HG03135 (cell line): ENCODE data around the gene GABRB2.

Experiments used
- ATAC-seq: cut with Tn5 transposase; IDR thresholded peaks from one replicate; pipeline ENCODE4 v1.9.1; 2021; ENCODE audit warnings: mild to moderate bottlenecking, moderate library complexity; ENCODE audit not compliant: unreplicated experiment

The GABRB2 gene

DNA sequence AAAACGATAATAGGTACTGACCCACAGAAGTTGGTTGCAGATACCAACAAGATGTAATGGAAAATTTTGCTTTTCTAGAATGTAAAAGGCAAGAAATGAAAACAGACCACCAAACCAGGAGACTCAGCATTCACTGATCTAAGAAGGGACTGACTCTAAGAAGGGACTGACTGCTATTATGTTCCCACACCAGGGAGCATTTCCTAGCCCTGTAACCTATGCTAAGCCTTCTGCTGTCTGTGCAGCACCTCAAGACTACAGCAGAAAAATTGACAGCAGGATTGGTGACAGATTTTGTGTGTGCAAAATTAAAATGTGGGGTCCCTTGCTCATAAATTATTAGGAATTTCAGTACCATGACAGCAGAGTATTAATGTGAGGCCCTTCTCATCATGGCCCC lies 154.8 kb downstream of the GABRB2 start:
- ATAC-seq: no peak

DNA sequence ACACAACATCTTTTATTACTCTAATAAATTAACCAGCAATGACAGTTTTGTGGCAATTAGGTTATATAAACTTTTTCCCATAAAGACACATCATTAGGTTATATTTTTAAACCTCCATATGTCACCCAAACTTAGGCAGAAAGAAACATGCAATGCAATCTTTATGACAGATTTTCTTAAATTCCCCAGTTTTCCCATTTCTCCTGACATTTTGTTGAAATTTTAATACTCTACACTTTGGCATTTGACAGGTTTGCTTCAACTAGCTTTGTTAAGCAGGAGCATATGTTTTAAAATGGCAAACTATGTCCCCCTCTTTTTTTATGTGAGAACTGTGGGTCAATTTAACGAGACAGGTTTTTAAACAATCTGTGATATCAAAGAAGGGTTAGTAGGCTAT lies 155.5 kb downstream of the GABRB2 start:
- ATAC-seq: no peak

DNA sequence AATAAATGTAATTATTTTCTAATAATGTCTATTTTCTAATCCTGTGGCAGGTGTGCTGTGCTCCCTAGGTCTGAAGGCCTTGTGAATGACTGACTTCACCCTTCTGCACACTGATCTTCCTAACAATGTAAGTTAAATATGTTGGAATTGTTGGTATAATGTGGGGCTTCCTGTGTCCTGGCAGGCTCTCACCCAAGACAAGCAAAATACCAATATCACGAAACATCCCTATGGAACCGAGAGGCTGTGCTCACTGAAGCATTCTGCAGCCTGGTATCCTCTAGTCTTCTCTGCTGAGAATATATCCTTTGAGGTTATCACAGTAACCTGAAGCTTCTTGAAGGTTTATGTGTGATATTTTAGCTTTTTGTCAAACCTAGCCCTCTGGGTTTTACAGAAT lies 159.4 kb downstream of the GABRB2 start:
- no peak for ATAC-seq

DNA sequence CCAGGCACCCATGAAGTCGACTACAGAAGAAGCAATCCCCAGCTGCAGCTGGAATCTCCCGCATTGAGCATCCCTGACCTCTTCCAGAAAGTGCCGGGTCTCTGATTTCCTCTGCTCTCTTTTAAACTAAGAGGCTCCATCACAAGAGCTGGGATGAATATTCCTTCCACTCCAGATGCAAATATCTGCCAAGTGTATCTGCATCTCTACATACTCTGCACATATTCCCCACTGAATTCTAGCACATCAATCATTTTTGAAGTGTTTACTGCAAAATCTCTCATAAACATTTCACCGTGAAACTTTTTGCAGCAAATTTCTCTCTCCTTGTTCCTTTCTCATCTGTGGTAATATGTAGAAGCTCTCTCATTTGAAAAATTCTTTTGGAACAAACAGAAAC lies 161.5 kb downstream of the GABRB2 start:
- no peak for ATAC-seq

DNA sequence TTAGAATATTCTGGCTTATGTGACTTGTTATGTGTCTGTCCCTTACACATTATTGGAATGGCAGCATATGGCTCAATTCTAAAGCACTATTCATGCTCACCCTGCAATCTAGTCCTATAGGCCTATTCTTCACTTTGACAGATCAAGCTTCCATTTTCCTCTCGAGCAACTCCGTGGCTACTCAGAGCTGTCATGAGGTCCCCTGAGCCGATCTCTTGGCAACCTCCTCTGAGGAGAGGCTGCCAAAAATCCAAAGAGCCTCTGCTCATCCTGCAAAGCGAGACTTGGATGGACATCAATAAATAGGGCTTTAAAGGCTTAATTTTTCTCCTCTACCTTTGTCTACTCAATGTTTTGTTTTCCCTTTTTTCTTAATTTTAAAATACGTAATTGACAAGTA lies 163.8 kb downstream of the GABRB2 start:
- no peak for ATAC-seq

DNA sequence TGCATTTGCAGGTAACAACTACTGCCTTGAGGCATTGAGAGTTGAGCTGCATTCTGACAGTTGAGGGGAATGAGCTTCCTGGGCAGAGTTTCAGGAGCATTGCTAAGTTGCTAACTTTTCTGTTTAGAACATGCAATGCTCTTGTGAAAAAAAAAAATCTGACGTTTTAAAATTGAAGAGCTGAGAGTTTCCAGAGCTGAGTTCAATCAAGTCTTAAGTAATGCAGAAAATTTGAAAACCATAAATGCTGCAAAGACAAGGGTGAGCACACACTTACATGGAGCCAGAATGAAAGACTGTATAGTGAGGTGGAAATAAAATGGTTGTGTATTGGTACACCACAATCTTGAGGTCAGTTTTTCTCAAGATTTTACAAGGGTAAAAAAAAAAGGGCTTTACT lies 166.0 kb downstream of the GABRB2 start:
- ATAC-seq: no peak

DNA sequence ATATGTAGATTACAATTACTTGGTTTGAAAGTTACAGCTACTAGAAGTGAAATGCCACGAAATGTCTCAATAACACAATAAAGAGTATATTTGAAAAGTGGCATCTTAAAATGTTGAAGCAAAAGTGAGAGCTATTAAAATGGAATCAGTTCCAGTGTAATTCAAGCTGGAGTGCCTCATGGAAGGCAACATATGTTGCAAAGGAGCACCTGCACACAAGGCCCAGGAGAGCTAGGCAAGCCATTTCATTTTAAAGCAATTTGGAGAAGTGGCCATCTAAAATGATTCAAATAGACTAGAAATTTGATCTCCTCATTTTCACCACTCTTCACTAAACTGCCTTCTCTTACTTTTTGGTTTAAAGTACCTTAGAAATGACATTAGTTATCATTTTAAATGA lies 167.8 kb downstream of the GABRB2 start:
- ATAC-seq: no peak

DNA sequence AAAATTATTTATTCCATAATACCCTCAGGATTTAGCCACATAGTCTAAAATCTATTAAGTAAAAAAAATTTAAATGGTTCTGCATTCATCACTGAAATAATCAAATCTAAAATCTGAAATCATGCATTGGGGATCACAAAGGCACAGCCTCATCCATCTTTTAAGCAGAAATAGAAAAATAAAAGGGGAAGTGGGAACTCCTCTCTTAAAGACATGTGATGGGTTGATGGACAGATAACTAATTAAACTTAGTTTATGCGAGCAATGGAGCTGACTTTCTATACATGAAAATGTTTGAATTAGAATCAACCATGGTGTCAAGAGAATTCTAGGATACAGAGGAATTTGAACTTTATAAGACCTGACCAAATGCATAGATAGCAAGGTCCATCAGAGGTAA lies 170.5 kb downstream of the GABRB2 start:
- no peak for ATAC-seq

DNA sequence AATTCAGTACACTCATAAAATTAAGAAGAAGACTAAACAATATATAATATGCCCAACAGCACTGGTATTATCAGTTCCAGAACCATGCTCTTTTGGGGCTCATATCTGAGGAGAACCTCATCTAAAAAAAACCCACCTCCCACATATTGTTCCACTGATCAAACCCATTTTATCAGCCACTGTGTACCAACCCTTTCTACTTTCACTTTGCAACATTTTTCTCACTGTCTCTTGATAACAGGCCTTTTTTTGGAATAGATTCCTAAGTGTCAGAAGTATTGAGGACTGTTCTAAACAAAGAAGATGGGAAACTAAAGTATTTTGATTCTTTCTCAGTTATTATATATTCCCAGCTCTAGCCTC lies 173.2 kb downstream of the GABRB2 start:
- no peak for ATAC-seq

DNA sequence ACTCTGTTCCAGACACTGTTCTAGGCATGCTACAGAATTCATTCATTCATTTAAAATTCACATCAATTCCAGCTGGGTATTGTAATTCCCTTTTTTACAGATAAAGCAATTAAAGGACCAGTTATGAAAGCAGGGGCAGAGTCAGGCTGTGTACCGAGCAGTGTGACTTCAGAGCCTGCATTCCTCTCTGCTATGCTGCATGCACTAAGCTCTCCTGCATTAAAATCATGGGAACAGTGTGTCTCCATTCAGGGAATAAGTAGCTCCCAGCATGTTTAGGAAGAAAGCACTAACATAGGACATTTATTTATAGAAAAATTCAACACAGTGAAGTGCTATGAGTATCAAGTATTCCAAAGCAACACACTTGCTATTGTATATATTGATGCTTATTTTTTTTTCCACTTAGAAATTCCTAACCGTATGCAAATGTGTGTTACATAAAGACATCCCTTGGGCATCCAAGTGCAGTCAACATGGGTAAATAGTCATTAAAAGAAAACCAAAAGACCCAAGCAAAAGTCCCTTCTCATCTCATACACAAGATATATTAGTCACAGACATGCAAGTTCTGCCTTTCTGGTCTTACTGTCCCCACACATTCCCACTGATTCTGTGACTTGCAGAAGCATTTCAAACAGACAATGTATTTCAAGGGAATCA lies 173.7 kb downstream of the GABRB2 start:
- no peak for ATAC-seq

DNA sequence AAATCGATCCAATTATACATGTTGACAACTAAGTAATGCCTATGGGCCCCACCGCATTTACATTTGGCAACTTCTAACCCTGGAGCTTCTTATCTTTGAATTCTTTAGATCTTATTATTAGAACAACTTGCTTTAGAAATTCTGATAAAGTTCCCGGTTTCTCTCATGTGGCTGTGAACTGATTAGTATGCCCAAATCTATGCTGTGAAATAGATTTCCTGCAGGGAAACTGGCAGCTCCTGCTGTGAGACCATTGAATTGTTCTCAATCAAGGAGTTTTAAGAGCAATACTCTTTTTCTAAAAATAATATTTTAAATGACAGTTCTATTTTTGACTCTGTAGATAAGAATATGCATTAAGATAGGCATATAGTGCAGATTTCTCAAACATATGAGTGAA lies 177.5 kb downstream of the GABRB2 start:
- ATAC-seq: no peak

DNA sequence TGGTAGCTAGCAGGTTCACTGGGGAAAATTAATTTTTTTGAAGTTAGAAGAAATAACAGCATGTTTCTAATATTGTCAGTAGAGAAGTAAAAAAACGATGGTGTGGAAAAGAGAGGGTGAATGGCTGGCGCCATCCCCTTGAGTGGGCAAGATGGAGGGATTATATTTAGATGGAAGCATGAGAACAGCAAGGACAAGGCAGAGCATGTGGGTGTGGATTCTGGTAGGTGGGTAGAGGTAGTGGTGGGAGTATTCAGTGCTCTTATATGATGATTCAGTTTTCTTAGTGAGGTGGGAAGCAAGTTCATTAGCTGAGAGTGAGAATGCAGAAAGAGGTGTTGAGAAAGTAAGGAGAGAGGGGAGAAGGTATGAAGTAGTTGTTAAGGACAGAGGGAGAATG lies 188.1 kb downstream of the GABRB2 start:
- ATAC-seq: no peak

DNA sequence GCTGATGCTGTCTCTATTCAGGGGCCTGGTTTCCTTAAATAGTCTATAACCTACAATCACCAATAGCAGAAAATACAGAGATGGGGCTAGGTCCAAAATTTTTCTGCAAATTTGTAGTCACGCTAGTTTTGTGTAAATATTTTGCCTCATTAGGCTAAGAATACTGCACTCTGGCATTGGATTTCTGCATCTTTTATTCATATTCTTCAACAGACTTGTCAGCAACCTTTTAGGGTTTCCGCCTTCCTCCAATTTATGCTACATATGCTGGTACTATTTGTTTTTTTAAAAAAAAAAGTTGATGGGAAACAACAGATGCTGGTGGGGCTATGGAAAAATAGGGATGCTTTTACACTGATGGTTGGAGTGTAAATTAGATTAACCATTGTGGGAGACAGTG lies 202.3 kb downstream of the GABRB2 start:
- no peak for ATAC-seq

DNA sequence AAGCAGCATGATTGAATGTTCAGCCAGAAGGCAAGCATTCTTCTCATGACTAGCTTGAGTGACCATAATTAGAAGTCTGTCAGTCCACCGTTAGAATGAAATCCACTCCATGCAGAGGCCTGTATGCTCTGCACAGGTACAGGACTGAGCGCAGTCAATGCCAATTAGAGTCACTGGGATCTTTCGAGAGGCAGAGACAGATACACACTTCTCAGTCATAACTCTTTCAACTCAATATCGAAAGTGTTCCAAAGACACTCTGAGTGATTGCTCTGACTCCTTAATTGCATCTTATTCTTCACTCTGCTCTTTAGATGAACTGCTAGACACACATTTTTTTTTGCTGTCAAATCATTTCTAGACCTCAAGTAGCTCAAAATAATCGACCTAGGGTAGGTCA lies 203.6 kb downstream of the GABRB2 start:
- ATAC-seq: no peak

DNA sequence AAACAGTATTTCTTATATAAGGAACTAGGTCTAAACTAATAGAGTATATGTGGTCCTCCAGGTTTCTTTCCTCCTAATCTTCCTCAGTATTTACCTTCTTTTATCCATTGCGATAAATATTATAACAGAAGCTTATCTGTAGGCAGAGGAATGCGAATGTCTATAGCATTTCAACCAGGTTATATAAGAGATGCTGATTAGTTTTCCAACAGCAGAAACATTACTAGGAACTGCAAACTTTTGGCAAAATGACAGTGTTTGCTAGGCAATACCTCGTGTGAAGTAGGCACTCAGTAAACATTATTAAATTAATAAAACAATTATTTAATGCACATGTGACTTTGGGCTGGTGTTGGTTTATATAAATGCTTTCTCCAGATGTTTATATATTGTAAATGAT lies 206.5 kb downstream of the GABRB2 start:
- no peak for ATAC-seq

DNA sequence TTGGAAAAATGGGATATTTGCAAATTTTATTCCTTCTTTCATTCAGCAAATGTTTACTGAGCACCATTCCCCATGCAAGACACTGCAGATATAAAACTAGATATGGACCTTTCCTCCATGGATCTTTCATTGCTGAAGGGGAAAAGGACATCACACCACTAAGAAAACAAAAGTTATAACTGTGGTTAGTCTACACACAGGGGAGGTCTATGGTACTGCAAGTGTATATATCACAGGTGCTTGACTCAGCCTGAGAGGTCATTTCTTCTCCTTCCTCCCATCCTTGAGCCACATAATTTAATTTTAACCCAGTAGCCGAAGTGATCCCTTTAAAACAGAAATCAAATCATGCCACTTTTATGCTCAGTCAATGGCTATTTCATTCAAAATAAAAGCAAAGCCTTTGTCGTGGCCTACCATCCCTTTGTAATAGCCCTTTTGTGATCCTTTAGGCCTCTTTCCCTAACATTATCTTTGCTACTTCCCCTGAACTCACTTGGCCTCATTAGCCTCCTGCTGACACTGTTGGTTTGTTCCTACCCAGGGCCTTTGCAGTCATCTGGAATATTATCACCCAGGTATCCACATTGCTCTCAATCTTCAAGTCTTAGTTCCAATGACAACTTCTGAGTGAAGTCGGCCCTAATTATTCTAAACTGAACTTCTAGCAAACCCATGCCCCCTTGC lies 213.2 kb downstream of the GABRB2 start:
- ATAC-seq: no peak

DNA sequence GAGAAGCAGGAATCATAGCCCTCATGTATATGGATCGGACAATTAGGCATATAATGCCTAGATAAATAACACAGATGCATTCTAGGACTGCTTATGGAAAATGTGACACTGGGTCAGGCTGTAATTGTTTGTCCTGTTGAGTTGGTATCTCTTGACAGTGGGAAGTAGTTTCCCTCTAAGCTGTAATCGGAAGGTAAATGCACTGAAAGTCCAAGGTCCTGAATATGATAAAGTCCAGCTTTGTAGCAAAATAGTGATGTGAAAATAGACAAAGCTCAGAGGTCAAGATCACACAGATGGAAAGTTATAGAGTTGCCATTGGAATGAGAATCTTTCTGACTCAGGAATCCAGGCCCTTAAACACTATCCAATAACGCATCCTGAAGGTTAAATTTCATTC lies 214.2 kb downstream of the GABRB2 start:
- ATAC-seq: no peak

DNA sequence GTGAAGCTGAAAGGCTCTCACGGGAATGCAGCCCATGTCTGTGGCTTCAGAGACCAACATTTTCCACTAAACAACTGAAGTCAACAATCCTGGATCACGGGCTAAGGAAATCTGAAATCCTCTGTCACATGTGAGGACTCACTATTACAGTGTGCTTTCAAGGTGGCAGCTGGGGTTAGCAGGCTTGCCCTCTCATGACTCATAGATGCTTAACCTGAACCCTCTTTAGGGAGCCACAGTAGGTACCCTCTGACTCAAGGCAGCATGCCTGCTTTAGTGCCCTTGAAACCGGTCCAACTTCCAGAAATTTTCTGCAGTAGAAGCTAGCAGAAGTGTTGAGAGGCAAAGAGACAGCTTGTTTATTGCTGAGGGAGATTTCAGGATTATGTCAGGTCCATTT lies 232.5 kb downstream of the GABRB2 start:
- ATAC-seq: no peak

DNA sequence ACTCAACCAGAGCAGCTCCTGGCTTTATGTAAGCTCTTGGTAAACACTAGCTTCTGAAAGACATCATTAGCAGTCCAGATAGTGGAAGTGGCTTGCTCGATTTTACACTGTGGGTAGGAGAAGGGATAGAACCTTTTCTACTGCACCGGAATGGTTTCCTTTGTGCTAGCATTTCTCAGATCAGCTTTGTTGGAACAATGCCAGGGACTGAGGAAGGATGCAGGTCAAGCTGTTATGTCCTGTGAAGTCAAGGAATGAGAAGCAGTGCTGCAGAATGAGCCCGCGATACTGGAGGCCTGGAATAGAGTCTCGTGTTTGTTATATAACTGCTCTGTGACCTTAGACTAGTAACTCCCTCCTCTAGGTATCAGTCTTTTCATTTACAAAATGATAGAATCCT lies 233.6 kb downstream of the GABRB2 start:
- no peak for ATAC-seq

DNA sequence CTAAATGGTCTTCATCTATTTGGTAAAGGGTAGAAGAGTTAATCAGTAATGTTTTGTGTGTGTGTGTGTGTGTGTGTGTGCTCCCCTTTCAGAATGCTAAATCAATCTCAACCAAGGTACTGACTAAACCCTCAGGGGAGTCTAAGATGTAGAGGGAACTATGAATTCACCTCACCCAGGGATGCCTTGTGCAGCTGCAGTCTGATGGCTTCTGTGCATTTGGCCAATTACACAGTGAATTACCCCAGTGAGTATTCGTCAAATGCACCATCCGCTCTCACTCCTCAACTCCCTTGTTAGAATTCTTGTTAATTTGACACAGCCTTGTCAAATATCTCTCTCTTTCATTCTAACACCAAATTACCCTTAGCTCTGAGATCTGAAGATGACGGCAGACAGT lies 234.6 kb downstream of the GABRB2 start:
- peak; percentile 32 for ATAC-seq

DNA sequence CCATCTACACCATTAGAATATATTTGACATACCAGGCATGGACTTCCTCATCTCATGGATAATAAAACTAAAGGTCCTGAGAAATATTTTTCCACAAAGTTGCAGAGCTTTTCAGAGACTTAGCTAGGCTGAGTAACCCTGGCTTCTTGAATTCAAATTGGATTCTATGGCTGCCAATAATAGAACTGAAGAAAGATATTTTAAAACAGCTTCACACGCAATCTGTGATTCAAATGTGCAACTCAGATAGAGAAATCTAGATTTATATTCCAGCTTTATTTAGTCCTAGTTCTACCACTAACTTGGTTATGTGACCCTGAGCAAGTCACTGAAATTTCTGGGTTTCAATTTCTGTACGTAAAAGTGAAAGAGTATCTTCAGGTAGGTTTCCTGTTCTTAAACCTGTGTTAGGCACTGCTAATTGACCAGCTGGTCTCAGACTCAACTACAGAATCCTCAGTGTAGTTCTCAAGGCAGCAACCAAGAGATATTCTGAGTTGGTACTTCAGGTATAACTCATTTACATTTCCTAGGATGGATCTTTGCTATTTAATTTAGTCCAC lies 235.3 kb downstream of the GABRB2 start:
- peak; percentile 72 for ATAC-seq

DNA sequence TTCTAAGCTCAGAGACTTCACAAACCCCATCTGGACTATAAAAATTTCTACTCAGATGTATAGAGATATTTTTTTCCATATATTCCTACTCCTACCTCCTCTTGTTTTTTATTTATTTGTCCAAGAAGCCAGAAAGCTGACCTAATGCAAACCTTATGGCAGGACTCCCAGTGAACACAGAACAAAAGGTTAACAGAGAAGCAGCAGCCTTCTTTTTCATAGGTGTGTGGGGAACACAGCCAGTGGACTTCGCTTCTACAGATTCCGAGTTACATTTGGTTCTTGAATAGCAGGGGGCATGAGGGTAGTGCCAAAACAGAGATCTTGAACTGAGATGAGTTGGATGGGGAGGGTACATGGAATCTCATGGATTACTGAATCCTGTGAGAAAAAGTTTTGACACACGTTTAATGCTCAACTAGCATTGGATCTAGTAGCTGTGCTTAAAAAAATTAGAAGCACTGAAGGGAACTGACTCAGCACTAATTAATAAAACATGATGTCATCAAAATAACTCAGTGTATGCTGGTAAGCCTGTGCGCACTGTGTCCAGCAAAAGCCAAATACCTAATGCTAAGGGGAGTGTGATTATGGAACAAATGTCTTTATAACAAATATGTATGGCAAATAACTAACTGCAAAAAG lies 240.1 kb downstream of the GABRB2 start:
- no peak for ATAC-seq
